ENCODE results near the gene R3HDM2. TPM values are rescaled to one million over a fixed set of nuclear protein-coding genes. Genes with fewer than 3 reads are reported as not detected.
"Not testable (repeated sequence)": the region's sequence is repeated elsewhere in the genome, so short reads cannot be mapped to it uniquely, and the experiment has no call there.

Gene R3HDM2
- total and polyA plus RNA-seq, 2 donors (not counting 1 experiment from before 2014, with no cell fraction given): 104 to 129 TPM

DNA sequence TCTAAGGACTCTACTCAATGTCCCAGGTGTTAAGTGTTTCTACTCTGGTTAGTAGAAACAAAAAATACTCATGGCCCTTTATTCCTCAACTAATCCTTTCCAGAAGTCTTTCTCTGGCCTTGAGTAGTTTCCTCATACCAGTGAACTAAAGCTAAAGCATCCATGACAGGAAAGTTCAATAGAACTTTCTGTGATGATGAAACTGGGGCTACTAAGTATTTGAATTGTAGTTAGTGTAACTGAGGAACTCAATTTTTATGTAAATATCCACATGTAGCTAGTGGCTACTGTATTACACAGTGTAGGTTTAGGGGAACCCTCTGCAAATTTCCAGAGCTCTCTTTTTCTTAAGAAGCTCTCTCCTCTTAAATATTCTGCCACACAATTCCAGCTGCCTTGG, 63.7 kb downstream of the R3HDM2 start:
- peaks cover 40% of the 10 kb centered on the region for H3K79me2 ChIP-seq (ENCODE audit: control insufficient read depth, insufficient read depth, low read length)
- H3K9ac ChIP-seq (ENCODE audit: low read length): no peak overlapping the region
- ChIA-PET POLR2A (no interaction called here), CTCF (interaction anchor here (1.2 kb wide), 1 partner anchor 243 kb away, joined by 3 read pairs; no protein-coding TSS in a partner anchor)
- Mint-ChIP-seq H3K27me3 (no peaks in the 10 kb centered on the region), H3K4me3 (no peak overlapping the region), H3K27ac (no peak overlapping the region), H3K4me1 (peaks cover 1% of the 10 kb centered on the region), H3K9me3 (ENCODE audit: insufficient read depth) (peaks cover 6% of the 10 kb centered on the region)
- peaks cover 14% of the 10 kb centered on the region for H4K20me1 ChIP-seq (ENCODE audit: control insufficient read depth, insufficient read depth, low read length, poor library complexity, severe bottlenecking)
- intact Hi-C loops (cut with micrococcal nuclease): no loop called here
- peaks cover 0 to 10% (median 3%) of the 10 kb centered on the region in 3 donors for H3K9me3 ChIP-seq (ENCODE audit: control extremely low read depth in 1 of 3, control insufficient read depth in 2 of 3, insufficient read depth in 1 of 3, low read length in 2 of 3)
- H2AFZ ChIP-seq (ENCODE audit: insufficient read depth, low read depth, low read length, poor library complexity, severe bottlenecking): no peak overlapping the region
- ATAC-seq (ENCODE audit: low read depth) (no peak), DNase-seq (no peak)
- H3K36me3 ChIP-seq (replicated peaks in 1 of 2; ENCODE audit: control extremely low read depth in 1 of 2, control insufficient read depth in 1 of 2, extremely low read depth in 1 of 2, insufficient read depth in 2 of 2, low read length in 1 of 2): peaks cover 0 to 1% of the 10 kb centered on the region in 2 experiments
- no peak overlapping the region for H3K4me2 ChIP-seq (replicated peaks; ENCODE audit: low read depth, low read length, poor library complexity, severe bottlenecking)
- no peak overlapping the region for H3K27ac ChIP-seq (ENCODE audit: low read length in 2 of 2)
- TF ChIP-seq, protein P1, sequence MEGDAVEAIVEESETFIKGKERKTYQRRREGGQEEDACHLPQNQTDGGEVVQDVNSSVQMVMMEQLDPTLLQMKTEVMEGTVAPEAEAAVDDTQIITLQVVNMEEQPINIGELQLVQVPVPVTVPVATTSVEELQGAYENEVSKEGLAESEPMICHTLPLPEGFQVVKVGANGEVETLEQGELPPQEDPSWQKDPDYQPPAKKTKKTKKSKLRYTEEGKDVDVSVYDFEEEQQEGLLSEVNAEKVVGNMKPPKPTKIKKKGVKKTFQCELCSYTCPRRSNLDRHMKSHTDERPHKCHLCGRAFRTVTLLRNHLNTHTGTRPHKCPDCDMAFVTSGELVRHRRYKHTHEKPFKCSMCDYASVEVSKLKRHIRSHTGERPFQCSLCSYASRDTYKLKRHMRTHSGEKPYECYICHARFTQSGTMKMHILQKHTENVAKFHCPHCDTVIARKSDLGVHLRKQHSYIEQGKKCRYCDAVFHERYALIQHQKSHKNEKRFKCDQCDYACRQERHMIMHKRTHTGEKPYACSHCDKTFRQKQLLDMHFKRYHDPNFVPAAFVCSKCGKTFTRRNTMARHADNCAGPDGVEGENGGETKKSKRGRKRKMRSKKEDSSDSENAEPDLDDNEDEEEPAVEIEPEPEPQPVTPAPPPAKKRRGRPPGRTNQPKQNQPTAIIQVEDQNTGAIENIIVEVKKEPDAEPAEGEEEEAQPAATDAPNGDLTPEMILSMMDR (IDR thresholded peaks at IDR 0.05): no peak
- no peak for TF ChIP-seq EZH2 (IDR thresholded peaks at IDR 0.05; ENCODE audit: borderline replicate concordance, insufficient read depth, low read depth, low read length, poor library complexity, severe bottlenecking)
- H3K27me3 ChIP-seq (replicated peaks in 1 of 4; ENCODE audit: control extremely low read depth in 1 of 4, control insufficient read depth in 3 of 4, insufficient read depth in 4 of 4, low read length in 3 of 4): no peaks in the 10 kb centered on the region
- H3K4me3 ChIP-seq (ENCODE audit: control extremely low read depth in 1 of 5, extremely low read depth in 1 of 5, insufficient read depth in 1 of 5, low read depth in 2 of 5, low read length in 4 of 5): no peak overlapping the region
- H3K4me1 ChIP-seq (ENCODE audit: control insufficient read depth in 2 of 2, insufficient read depth in 2 of 2, low read length in 2 of 2): no peaks in the 10 kb centered on the region

GRCh38 chr12:57366315-57366714, 64.5 kb downstream of the R3HDM2 start:
- H3K4me1 Mint-ChIP-seq: peaks cover 1% of the 10 kb centered on the region
- Histone ChIP-seq H3K4me3 (ENCODE audit: control extremely low read depth in 1 of 5, extremely low read depth in 1 of 5, insufficient read depth in 1 of 5, low read depth in 2 of 5, low read length in 4 of 5) (no peak overlapping the region), H3K4me1 (ENCODE audit: control insufficient read depth in 2 of 2, insufficient read depth in 2 of 2, low read length in 2 of 2) (no peaks in the 10 kb centered on the region), H3K79me2 (ENCODE audit: control insufficient read depth, insufficient read depth, low read length) (peaks cover 37% of the 10 kb centered on the region), H3K9me3 (ENCODE audit: control extremely low read depth in 1 of 3, control insufficient read depth in 2 of 3, insufficient read depth in 1 of 3, low read length in 2 of 3) (peaks cover 0 to 10% (median 3%) of the 10 kb centered on the region in 3 donors), H3K27me3 (replicated peaks in 1 of 4; ENCODE audit: control extremely low read depth in 1 of 4, control insufficient read depth in 3 of 4, insufficient read depth in 4 of 4, low read length in 3 of 4) (no peaks in the 10 kb centered on the region), H3K27ac (ENCODE audit: low read length in 2 of 2) (no peak overlapping the region), H3K4me2 (replicated peaks; ENCODE audit: low read depth, low read length, poor library complexity, severe bottlenecking) (no peak overlapping the region), H2AFZ (ENCODE audit: insufficient read depth, low read depth, low read length, poor library complexity, severe bottlenecking) (no peak overlapping the region), H3K36me3 (replicated peaks in 1 of 2; ENCODE audit: control extremely low read depth in 1 of 2, control insufficient read depth in 1 of 2, extremely low read depth in 1 of 2, insufficient read depth in 2 of 2, low read length in 1 of 2) (peaks cover 0 to 1% of the 10 kb centered on the region in 2 experiments), H4K20me1 (ENCODE audit: control insufficient read depth, insufficient read depth, low read length, poor library complexity, severe bottlenecking) (peaks cover 10% of the 10 kb centered on the region), H3K9ac (ENCODE audit: low read length) (no peak overlapping the region)
- no peak overlapping the region for H3K27ac Mint-ChIP-seq
- ATAC-seq (ENCODE audit: low read depth): no peak
- H3K9me3 Mint-ChIP-seq (ENCODE audit: insufficient read depth): peaks cover 6% of the 10 kb centered on the region
- ChIA-PET CTCF (no interaction called here), POLR2A (no interaction called here)
- TF ChIP-seq, protein P1 (IDR thresholded peaks at IDR 0.05): no peak
- no peak for TF ChIP-seq EZH2 (IDR thresholded peaks at IDR 0.05; ENCODE audit: borderline replicate concordance, insufficient read depth, low read depth, low read length, poor library complexity, severe bottlenecking)
- intact Hi-C loops (cut with micrococcal nuclease): no loop called here
- WGBS (ENCODE audit: insufficient coverage): 100% methylated on average over 1 of the region's 3 CpGs
- no peaks in the 10 kb centered on the region for H3K27me3 Mint-ChIP-seq
- no peak overlapping the region for H3K4me3 Mint-ChIP-seq
- no peak for DNase-seq

- H3K27ac ChIP-seq (ENCODE audit: low read length in 2 of 2); H3K4me1 Mint-ChIP-seq; H3K27me3 Mint-ChIP-seq; intact Hi-C loops (cut with micrococcal nuclease); H3K9ac ChIP-seq (ENCODE audit: low read length); H3K4me3 ChIP-seq (ENCODE audit: control extremely low read depth in 1 of 5, extremely low read depth in 1 of 5, insufficient read depth in 1 of 5, low read depth in 2 of 5, low read length in 4 of 5); H3K27me3 ChIP-seq (replicated peaks in 1 of 4; ENCODE audit: control extremely low read depth in 1 of 4, control insufficient read depth in 3 of 4, insufficient read depth in 4 of 4, low read length in 3 of 4); POLR2A ChIA-PET; H3K27ac Mint-ChIP-seq; H4K20me1 ChIP-seq (ENCODE audit: control insufficient read depth, insufficient read depth, low read length, poor library complexity, severe bottlenecking); H3K4me2 ChIP-seq (replicated peaks; ENCODE audit: low read depth, low read length, poor library complexity, severe bottlenecking); DNase-seq; H3K4me1 ChIP-seq (ENCODE audit: control insufficient read depth in 2 of 2, insufficient read depth in 2 of 2, low read length in 2 of 2); H3K9me3 Mint-ChIP-seq (ENCODE audit: insufficient read depth); H3K36me3 ChIP-seq (replicated peaks in 1 of 2; ENCODE audit: control extremely low read depth in 1 of 2, control insufficient read depth in 1 of 2, extremely low read depth in 1 of 2, insufficient read depth in 2 of 2, low read length in 1 of 2); ATAC-seq (ENCODE audit: low read depth); H2AFZ ChIP-seq (ENCODE audit: insufficient read depth, low read depth, low read length, poor library complexity, severe bottlenecking); H3K4me3 Mint-ChIP-seq: not testable (repeated sequence)
- WGBS (ENCODE audit: insufficient coverage): 98% methylated on average over 5 of the region's 5 CpGs
- CTCF ChIA-PET: interaction anchor here (1.2 kb wide), 1 partner anchor 11 kb away, joined by 3 read pairs; no protein-coding TSS in a partner anchor
- peaks cover 0 to 10% (median 3%) of the 10 kb centered on the region in 3 donors for H3K9me3 ChIP-seq (ENCODE audit: control extremely low read depth in 1 of 3, control insufficient read depth in 2 of 3, insufficient read depth in 1 of 3, low read length in 2 of 3)
- peaks cover 32% of the 10 kb centered on the region for H3K79me2 ChIP-seq (ENCODE audit: control insufficient read depth, insufficient read depth, low read length)
These were observed 66.7 kb downstream of the R3HDM2 start for GRCh38 chr12:57364156-57364555.

All from B cell (primary cell).